T-helper 22 cell (primary cell): ENCODE measurements around the gene KSR1.
A peak's percentile ranks its signal among the peaks of the same experiment; 100 is the strongest.

Experiments used
- DNase-seq: peaks from one replicate; pipeline ENCODE4 v3.0.0-alpha.2; 2020; ENCODE audit warnings: low read depth

Gene KSR1

GRCh38 chr17:27473748-27474609 lies 17.7 kb downstream of the KSR1 start:
- peak; percentile 72 for DNase-seq

- DNase-seq = no peak
Measured at GRCh38 chr17:27475070-27475673, 18.9 kb downstream of the KSR1 start.

- DNase-seq = no peak
Measured at GRCh38 chr17:27475981-27476895, 20.0 kb downstream of the KSR1 start.

GRCh38 chr17:27477050-27477888 lies 21.0 kb downstream of the KSR1 start:
- DNase-seq = no peak

GRCh38 chr17:27477971-27478684 lies 21.9 kb downstream of the KSR1 start:
- no peak for DNase-seq

- DNase-seq = no peak
Measured at GRCh38 chr17:27478901-27479538, 22.8 kb downstream of the KSR1 start.

- DNase-seq = no peak
Measured at GRCh38 chr17:27479838-27480237, 23.6 kb downstream of the KSR1 start.

GRCh38 chr17:27480699-27481098 lies 24.5 kb downstream of the KSR1 start:
- DNase-seq = no peak

- DNase-seq = peak; percentile 43
Measured at GRCh38 chr17:27481327-27481726, 25.1 kb downstream of the KSR1 start.

GRCh38 chr17:27485125-27485524 lies 28.9 kb downstream of the KSR1 start:
- no peak for DNase-seq

- no peak for DNase-seq
Measured at GRCh38 chr17:27485716-27486495, 29.7 kb downstream of the KSR1 start.

- DNase-seq = no peak
Measured at GRCh38 chr17:27486741-27487140, 30.5 kb downstream of the KSR1 start.

- DNase-seq = no peak
Measured at GRCh38 chr17:27488231-27488630, 32.0 kb downstream of the KSR1 start.

- DNase-seq = no peak
Measured at GRCh38 chr17:27489045-27489715, 32.9 kb downstream of the KSR1 start.

GRCh38 chr17:27490391-27490790 lies 34.1 kb downstream of the KSR1 start:
- DNase-seq = no peak

GRCh38 chr17:27491713-27492190 lies 35.5 kb downstream of the KSR1 start:
- no peak for DNase-seq

GRCh38 chr17:27492470-27492869 lies 36.2 kb downstream of the KSR1 start:
- no peak for DNase-seq

- no peak for DNase-seq
Measured at GRCh38 chr17:27493088-27493487, 36.8 kb downstream of the KSR1 start.
